Activated T-cell treated with anti-CD3 and anti-CD28 coated beads for 48 hours (primary cell): ENCODE measurements around the gene GJA10.

Experiments
- DNase-seq: peaks from one replicate; pipeline ENCODE4 v3.0.0-alpha.2; 2020; ENCODE audit warnings: low read depth

The GJA10 gene

DNA sequence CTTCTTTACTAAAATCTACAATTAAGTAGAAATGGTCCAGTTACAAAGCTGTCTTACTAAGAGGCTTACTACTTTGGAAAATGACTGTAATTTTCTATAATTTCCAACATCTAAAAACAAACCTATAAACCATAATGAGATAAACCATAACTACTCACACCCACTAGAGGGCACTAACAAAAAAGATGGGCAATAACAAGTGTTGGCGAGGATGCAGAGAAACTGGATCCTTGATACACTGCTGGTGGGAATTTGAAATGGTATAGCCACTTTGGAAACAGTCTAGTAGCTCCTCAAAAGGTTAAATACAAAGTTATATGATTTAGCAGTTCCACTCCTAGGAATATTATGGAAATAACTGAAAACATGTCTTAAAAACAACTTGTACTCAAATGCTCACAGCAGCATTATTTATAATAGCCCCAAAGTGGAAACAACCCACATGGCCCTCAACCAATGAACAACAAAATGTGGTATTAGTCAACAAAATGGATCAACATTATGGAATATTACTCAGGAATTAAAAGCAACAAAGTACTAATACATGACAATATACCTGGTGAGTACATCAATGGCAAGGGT is 50.6 kb downstream of the GJA10 start:
- DNase-seq, result no peak
